SK-N-SH treated with all-trans-retinoic acid at 6 μM for 48 hours (cell line): ENCODE results near the gene MYO18A.

ENCODE experiments used
- ATAC-seq: fragments of 200-7000 bp; cut with Tn5 transposase; 3 replicates; pipeline ENCODE4 v1.9.1; 2020; ENCODE audit warnings: mild to moderate bottlenecking, moderate library complexity
- ARNTL ChIP-seq: fragments of 450-650 bp; formaldehyde crosslinking; IDR thresholded peaks from 2 replicates; pipeline ENCODE4 v1.5.0; 2020; ENCODE audit warnings: low read depth, mild to moderate bottlenecking, moderate library complexity, borderline replicate concordance
- BACH2 ChIP-seq: fragments of 250-450 bp; sonication (Bioruptor Pico); IDR thresholded peaks from 2 replicates; pipeline ENCODE4 v1.9.0; 2021; ENCODE audit warnings: mild to moderate bottlenecking, borderline replicate concordance
- CSDC2 ChIP-seq: fragments of 250-450 bp; sonication (Bioruptor Pico); IDR thresholded peaks from 2 replicates; pipeline ENCODE4 v1.5.0; 2020; ENCODE audit warnings: mild to moderate bottlenecking, moderate library complexity
- CSRNP3 ChIP-seq: fragments of 250-450 bp; sonication (Bioruptor Pico); IDR thresholded peaks from 2 replicates; pipeline ENCODE4 v1.5.1; 2021; ENCODE audit warnings: mild to moderate bottlenecking, moderate library complexity
- ESRRG ChIP-seq: fragments of 250-450 bp; sonication (Bioruptor Pico); IDR thresholded peaks from 2 replicates; pipeline ENCODE4 v1.6.1; 2021; ENCODE audit warnings: mild to moderate bottlenecking
- GLIS3 ChIP-seq: fragments of 250-450 bp; sonication (Bioruptor Pico); IDR thresholded peaks from 2 replicates; pipeline ENCODE4 v1.5.0; 2020; ENCODE audit warnings: mild to moderate bottlenecking, moderate library complexity
- ISL1 ChIP-seq: fragments of 250-450 bp; sonication (Bioruptor Pico); IDR thresholded peaks from 2 replicates; pipeline ENCODE4 v2.1.2; 2022; ENCODE audit warnings: mild to moderate bottlenecking, moderate library complexity
- OSR1 ChIP-seq: fragments of 250-450 bp; sonication (Bioruptor Pico); IDR thresholded peaks from 2 replicates; pipeline ENCODE4 v1.8.0; 2022; ENCODE audit warnings: moderate library complexity, mild to moderate bottlenecking, inconsistent platforms
- PATZ1 ChIP-seq: fragments of 250-450 bp; sonication (Bioruptor Pico); IDR thresholded peaks from 2 replicates; pipeline ENCODE4 v1.8.0; 2020; ENCODE audit warnings: mild to moderate bottlenecking, moderate library complexity, borderline replicate concordance
- PPARA ChIP-seq: fragments of 250-450 bp; sonication (Bioruptor Pico); IDR thresholded peaks from 2 replicates; pipeline ENCODE4 v1.5.0; 2020; ENCODE audit warnings: mild to moderate bottlenecking, borderline replicate concordance
- RARB ChIP-seq: fragments of 250-450 bp; sonication (Bioruptor Pico); IDR thresholded peaks from 2 replicates; pipeline ENCODE4 v1.8.0; 2021; ENCODE audit warnings: mild to moderate bottlenecking, moderate library complexity
- SNAI2 ChIP-seq: fragments of 250-450 bp; sonication (Bioruptor Pico); IDR thresholded peaks from 2 replicates; pipeline ENCODE4 v1.5.0; 2020; ENCODE audit warnings: mild to moderate bottlenecking, moderate library complexity
- TCF4 ChIP-seq: fragments of 250-450 bp; sonication (Bioruptor Pico); IDR thresholded peaks from 2 replicates; pipeline ENCODE4 v1.8.0; 2021; ENCODE audit warnings: mild to moderate bottlenecking, moderate library complexity, borderline replicate concordance
- TSHZ2 ChIP-seq: fragments of 250-450 bp; sonication (Bioruptor Pico); IDR thresholded peaks from 2 replicates; pipeline ENCODE4 v1.5.0; 2020; ENCODE audit warnings: mild to moderate bottlenecking, moderate library complexity
- ZC3H10 ChIP-seq: fragments of 250-450 bp; sonication (Bioruptor Pico); IDR thresholded peaks from 2 replicates; pipeline ENCODE4 v1.5.1; 2021; ENCODE audit warnings: mild to moderate bottlenecking, moderate library complexity
- ZFP3 ChIP-seq: fragments of 250-450 bp; sonication (Bioruptor Pico); IDR thresholded peaks from 2 replicates; pipeline ENCODE4 v1.5.0; 2020; ENCODE audit warnings: mild to moderate bottlenecking, moderate library complexity
- ZFP30 ChIP-seq: fragments of 450-650 bp; formaldehyde crosslinking; IDR thresholded peaks from 2 replicates; pipeline ENCODE4 v1.5.0; 2022; ENCODE audit warnings: mild to moderate bottlenecking, moderate library complexity
- ZNF565 ChIP-seq: fragments of 450-650 bp; formaldehyde crosslinking; conservative IDR thresholded peaks from 2 replicates; pipeline ENCODE4 v1.5.0; 2020; ENCODE audit warnings: low read depth, mild to moderate bottlenecking, moderate library complexity
- ZNF70 ChIP-seq: fragments of 450-650 bp; formaldehyde crosslinking; IDR thresholded peaks from 2 replicates; pipeline ENCODE4 v1.5.0; 2020; ENCODE audit warnings: mild to moderate bottlenecking, moderate library complexity
- ZNF8 ChIP-seq: fragments of 450-650 bp; formaldehyde crosslinking; IDR thresholded peaks from 2 replicates; pipeline ENCODE4 v1.5.0; 2020; ENCODE audit warnings: mild to moderate bottlenecking, moderate library complexity
- TF ChIP-seq, protein P1 (sequence below): fragments of 250-450 bp; sonication (Bioruptor Pico); IDR thresholded peaks from 2 replicates; pipeline ENCODE4 v1.5.1; 2020; ENCODE audit warnings: low read depth, mild to moderate bottlenecking, moderate library complexity

Gene MYO18A

DNA sequence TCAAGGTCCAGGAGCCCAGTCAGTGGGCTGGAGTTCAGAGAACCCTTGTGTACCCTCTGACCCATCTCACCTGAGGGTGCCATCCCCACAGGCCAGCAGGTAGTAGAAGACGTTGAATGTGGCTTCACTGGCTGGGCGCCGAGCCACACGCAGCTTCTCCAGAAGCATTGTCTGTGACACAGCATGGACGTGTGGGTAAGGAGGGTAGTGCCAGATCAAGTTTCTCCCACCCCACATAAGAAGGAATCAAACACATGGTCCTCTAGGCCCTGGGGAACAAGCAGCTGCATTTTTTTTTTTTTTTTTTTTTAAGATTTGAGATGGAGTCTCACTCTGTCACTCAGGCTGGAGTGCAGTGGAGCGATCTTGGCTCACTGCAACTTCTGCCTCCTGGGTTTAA is 60.9 kb downstream of the MYO18A start:
- no peak for ATAC-seq
- TF ChIP-seq SNAI2 (CRISPR knock-in tag): no peak

DNA sequence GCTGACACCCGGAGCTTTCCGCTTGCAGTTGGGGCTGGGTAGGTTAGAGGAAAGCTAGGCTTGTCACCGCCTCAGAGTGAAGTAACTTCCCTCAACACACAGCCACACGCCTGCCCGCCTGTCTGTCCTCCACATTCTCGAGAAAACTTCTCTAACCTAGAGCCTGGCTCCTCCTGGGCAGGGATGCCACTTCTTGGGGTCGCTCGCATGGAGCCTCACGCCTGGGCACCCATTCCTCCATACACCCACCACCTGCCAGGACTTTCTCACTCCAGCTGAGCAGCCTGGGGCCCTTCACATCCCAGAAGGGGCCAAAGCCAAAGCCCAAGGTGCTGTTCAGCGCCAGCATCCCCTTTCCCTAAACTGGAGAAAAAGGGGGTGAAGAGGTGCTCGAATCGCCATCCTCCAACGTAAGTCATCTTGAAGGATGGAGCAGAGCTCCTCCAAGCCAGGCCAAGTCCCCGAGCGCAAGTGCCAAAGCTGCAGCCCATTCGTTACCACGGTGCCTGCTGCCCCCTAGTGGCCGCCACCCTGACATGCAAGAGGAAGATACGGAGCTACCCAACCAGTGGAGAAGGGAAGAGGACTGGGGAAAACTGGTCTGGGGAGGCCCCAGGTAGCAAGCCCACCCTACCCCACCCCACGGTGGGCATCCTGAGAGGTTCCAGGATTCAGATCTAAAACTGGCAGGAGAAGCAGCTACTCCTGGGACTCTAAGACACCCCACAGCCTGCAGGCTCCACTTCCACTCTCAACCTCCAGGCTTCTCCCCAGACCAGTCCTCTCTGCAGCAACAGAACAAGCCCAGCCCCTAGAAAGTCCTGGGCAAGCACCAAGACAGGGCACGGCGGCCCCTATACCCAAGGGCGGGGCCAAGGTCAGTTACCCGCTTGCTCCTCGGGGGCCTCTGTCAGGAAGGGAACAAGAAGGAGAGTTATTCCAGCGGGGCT is 63.1 kb downstream of the MYO18A start:
- ATAC-seq: peak; percentile 75
- TF ChIP-seq BACH2 (CRISPR knock-in tag): no peak
- no peak for TF ChIP-seq CSRNP3
- TF ChIP-seq ZC3H10 (CRISPR knock-in tag): no peak
- no peak for TF ChIP-seq TSHZ2 (CRISPR knock-in tag)
- no peak for TF ChIP-seq CSDC2 (CRISPR knock-in tag)

DNA sequence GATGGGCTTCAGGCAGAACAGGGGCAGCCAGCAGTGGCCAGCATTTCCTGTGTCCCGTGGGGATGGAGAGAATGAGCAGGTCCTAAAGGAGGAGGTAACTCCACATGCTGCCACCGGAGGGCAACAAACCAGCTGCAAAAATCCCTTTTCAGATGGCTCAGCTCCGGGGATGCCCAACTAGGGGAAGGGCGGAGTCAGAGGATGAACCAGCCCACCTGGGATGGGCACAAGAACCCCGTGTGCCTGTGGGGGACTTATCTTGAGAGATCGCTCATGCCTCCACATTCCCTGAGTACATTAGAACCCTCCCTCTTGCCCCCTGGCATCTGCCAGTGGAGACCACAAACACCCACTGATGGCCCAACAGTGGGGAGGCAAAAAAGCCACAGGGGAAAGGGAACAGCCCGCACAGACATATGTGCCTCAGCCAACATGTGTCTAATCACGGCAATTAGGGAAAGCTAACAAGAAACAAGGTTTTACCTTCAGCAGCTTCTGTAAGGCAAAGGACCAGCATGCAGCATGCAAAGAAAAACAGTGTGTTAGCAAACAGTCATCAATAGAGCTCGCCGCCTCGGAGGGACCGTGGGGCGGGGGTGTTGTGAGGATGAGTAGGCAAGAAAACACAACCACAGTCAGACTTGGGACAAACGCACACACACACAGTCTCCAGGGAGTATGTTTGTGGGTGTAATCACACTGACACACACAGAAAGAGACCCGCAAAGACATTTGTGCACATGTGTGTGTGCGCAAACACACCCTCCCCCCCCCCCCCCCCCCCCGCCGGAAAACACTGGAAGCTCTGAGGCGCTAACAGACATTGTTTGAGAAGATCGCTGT is 64.0 kb downstream of the MYO18A start:
- TF ChIP-seq ESRRG: no peak
- TF ChIP-seq TCF4 (CRISPR knock-in tag): no peak
- TF ChIP-seq ZFP3 (CRISPR knock-in tag): no peak
- TF ChIP-seq CSDC2 (CRISPR knock-in tag): no peak
- TF ChIP-seq RARB (CRISPR knock-in tag): no peak
- TF ChIP-seq ZFP30 (CRISPR knock-in tag): no peak
- TF ChIP-seq ZNF8 (CRISPR knock-in tag): no peak
- TF ChIP-seq BACH2 (CRISPR knock-in tag): no peak
- TF ChIP-seq, protein P1, sequence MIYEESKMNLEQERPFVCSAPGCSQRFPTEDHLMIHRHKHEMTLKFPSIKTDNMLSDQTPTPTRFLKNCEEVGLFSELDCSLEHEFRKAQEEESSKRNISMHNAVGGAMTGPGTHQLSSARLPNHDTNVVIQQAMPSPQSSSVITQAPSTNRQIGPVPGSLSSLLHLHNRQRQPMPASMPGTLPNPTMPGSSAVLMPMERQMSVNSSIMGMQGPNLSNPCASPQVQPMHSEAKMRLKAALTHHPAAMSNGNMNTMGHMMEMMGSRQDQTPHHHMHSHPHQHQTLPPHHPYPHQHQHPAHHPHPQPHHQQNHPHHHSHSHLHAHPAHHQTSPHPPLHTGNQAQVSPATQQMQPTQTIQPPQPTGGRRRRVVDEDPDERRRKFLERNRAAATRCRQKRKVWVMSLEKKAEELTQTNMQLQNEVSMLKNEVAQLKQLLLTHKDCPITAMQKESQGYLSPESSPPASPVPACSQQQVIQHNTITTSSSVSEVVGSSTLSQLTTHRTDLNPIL (CRISPR knock-in tag): no peak
- TF ChIP-seq ZC3H10 (CRISPR knock-in tag): no peak
- TF ChIP-seq ARNTL (CRISPR knock-in tag): no peak
- no peak for TF ChIP-seq ZNF70 (CRISPR knock-in tag)
- no peak for TF ChIP-seq ISL1 (CRISPR knock-in tag)
- TF ChIP-seq CSRNP3: no peak
- no peak for TF ChIP-seq OSR1 (CRISPR knock-in tag)
- TF ChIP-seq GLIS3 (CRISPR knock-in tag): no peak
- TF ChIP-seq PATZ1 (CRISPR knock-in tag): no peak
- TF ChIP-seq SNAI2 (CRISPR knock-in tag): no peak
- no peak for TF ChIP-seq PPARA
- TF ChIP-seq ZNF565 (CRISPR knock-in tag): no peak
- TF ChIP-seq, all 23 proteins: peak for 0
- ATAC-seq: peak; percentile 74
